ENCODE data around the gene SOCS1.

SOCS1 gene

DNA sequence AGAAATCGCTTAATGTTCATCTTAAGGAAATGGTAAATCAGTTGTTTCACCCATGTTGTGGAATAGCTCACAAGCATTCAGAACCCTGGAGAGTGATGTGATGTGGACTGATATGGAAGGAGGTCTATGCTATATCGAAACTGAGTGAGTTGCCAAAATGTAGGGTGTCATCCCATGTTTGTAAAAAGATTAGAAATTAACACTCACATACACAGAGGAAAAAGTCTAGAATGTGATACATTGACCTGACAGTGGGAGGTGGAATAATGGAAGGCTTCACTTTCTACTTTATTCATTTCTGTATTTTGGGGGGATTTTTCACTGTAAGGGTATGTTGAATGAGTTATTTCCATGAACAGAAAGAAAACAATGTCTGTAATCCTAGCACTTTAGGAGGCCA, 29.8 kb upstream of the SOCS1 start:
- DNase-seq (ENCODE audit: low read depth in 2 of 2) = no peak

DNA sequence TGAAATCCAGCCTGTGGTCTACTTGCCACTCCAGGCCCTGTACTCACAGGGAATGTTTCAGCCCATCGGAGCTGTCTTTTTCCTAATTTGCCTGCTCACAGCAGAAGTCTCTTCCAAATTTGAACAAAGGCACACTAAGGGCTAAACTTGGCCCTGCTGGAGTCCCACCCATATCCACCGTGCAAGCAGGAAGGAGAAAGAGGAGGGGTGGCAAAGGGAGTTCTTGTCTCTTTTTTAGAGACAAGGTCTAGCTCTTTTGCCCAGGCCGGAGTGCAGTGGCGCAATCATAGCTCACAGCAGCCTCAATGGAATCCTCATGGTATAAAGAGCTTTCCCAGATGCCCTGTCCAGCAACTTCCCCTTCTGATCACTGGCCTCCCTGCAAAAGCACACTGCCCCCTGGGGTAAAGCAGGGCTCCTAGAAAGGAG, 27.8 kb upstream of the SOCS1 start:
- DNase-seq (ENCODE audit: low read depth in 2 of 2) = no peak

GRCh38 chr16:11280616-11281522, 24.9 kb upstream of the SOCS1 start, which contains the start of gene PRM1:
Gene PRM1, minus strand, starts transcription at chr16:11281330. Its CDS starts 92 bp downstream, at chr16:11281238.
- no peak for DNase-seq (ENCODE audit: low read depth in 2 of 2)

DNA sequence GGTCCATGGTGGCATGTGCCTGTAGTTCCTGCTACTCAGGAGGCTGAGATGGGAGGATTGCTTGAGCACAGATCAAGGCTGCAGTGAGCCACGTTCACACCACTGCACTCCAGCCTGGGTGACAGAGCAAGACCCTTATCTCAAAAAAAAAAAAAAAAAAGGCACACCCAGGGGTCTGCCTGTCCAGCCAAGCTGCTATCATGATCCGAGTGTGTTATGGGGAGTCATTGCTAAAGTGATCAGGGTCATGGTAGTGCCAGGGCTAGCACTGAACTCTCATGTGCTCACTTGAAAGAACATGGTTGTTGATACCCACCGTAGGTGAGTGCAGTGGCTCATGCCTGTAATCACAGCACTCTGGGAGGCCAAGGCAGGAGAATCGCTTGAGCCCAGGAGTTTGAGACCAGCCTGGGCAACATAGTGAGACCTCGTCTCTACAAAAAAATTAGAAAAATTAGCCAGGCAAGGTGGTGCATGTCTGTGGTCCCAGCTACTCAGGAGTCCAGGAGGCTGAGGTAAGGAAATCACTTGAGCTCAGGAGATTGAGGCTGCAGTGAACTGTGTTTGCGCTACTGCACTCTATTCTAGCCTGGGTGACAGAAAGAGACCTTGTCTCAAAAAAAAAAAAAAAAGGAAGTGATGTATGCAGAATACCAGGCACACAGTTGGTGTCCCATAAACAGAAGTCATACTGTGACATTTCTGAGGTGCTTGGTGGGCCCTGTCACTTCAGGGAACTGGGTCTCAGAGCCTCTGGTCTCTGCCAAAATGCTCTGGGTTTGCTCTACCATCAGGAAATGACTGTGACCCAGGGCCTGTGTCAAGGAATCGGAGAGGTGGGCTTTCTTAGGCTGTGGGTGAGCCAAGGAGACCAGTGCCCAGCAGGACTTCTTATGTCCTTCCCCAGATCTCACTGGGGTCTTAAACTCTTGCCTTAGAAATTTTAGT, 23.0 kb upstream of the SOCS1 start:
- DNase-seq (ENCODE audit: low read depth in 2 of 2) = no peak

DNA sequence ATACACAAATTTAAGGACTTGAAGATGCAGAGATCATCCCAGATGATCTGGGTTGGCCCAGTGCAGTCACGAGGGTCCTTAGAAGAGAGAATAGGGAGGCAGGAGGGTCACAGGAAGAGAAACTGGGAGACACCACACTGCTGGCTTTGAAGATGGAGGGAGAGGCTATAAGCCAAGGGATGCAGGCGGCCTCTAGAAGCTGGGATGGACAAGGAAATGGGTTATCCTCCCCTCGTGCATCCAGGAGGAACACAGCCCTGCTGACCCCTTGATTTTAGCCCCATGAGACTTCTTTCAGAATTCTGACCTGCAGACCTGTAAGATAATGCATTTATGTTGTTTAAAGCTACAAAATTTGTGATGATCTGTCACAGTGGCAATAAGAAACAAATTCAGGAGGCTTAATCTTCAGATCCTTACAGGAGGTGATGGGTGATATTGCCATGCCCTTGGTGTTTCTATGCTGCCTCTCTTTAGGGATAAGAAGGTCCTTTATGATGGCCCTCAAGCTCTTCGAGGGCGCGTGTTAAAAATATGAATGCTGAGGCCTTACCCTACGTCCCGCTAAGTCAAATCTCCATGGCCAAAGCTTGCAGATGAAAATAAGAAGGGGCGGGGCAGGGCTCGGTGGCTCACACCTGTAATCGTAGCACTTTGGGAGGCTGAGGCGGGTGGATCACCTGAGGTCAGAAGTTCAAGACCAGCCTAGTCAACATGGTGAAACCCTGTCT, 21.8 kb upstream of the SOCS1 start:
- no peak for DNase-seq (ENCODE audit: low read depth in 2 of 2)

- no peak for DNase-seq (ENCODE audit: low read depth in 2 of 2)
Measured at GRCh38 chr16:11276896-11277593, 21.0 kb upstream of the SOCS1 start.

- DNase-seq (ENCODE audit: low read depth in 2 of 2) = no peak
Measured at GRCh38 chr16:11276143-11276895, 20.3 kb upstream of the SOCS1 start, which contains the start of gene PRM2. Gene PRM2, minus strand, starts transcription at chr16:11276480. Its CDS starts 110 bp downstream, at chr16:11276370.

DNA sequence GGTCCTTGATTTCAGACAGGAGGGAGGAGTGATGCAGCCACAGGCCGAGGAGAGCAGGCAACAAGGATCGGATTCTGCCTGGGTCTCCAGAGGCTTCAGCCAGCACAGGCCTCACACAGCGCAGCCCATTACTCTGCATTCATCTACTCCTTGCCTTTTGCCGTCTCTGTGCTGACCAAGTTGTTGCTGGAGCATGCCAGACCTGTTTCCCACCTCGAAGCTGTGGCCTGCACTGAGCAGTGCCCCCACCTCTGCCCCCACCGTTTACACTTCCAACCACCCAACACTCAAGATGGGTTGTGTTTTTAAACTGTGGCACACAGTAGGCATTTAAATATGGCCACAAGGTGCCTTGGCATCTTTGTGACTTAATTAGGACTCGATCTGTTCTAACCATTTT, 19.0 kb upstream of the SOCS1 start:
- DNase-seq (ENCODE audit: low read depth in 2 of 2) = no peak

- DNase-seq (ENCODE audit: low read depth in 2 of 2) = no peak
Measured at GRCh38 chr16:11273721-11274324, 17.8 kb upstream of the SOCS1 start.

DNA sequence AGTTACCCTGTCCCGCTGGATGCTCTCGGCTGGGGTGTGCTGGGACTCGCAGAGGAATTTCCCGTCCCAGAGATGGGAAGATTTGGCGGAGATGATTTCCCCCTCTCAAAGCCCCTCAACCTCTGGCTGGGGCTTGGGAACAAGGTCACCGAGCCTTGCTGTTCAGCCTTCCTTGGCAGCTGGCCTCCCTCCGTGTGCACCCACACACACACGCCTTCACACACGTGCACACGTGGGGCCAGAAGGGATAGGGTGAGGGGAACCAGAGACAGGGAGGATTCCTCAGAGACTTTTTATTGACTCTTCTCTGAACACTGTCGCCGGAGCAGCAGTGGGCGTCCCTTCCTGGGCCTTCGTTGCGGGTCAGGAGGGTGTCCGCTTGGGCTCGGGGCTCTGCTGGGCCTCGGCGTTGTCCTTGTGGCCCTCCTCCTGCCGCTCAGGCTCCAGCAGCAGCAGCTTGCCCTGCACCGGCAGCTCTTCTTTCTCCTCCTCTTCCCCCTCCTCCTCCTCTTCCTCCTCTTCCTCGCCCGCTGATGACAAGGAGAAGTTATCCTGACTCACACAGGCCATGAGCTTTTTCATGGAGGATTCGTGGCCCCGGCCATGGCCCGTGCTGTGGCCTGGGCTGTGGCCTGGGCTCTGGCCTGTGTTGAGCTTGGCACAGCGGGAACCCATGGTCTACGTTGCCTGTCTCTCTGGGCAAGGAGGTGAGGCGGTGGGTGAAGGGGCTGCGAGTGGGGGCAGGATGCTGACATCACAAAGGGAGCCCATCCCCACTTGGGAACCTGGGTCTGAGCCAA, 17.1 kb upstream of the SOCS1 start, which contains the start of gene PRM3:
PRM3 (minus strand) TSS at position 709 of the 800 bp plus-strand sequence; CDS start at position 675, 34 bp downstream.
- no peak for DNase-seq (ENCODE audit: low read depth in 2 of 2)

GRCh38 chr16:11272484-11272883, 16.5 kb upstream of the SOCS1 start:
- no peak for DNase-seq (ENCODE audit: low read depth in 2 of 2)

DNA sequence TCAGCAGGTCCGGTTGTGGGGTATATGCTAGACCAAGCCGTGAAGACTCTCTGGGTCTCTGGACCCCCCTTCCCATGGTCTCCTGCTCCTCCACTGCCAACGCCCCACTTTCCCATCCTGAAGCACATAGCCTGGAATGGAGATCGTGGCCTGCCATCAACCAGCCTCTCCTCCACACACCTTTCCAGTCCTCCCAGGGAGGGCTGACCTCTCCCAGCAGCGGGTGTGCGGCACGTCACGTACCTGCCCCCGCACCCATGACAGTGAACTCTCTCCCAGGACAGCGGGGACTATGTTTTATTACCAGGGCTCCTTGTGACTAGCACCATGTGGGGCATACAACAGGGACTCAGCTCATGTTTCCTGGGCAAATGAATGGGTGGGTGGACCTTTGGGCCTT, 15.6 kb upstream of the SOCS1 start:
- DNase-seq (ENCODE audit: low read depth in 2 of 2) = no peak

- no peak for DNase-seq (ENCODE audit: low read depth in 2 of 2)
Measured at GRCh38 chr16:11270602-11271162, 14.7 kb upstream of the SOCS1 start.

DNA sequence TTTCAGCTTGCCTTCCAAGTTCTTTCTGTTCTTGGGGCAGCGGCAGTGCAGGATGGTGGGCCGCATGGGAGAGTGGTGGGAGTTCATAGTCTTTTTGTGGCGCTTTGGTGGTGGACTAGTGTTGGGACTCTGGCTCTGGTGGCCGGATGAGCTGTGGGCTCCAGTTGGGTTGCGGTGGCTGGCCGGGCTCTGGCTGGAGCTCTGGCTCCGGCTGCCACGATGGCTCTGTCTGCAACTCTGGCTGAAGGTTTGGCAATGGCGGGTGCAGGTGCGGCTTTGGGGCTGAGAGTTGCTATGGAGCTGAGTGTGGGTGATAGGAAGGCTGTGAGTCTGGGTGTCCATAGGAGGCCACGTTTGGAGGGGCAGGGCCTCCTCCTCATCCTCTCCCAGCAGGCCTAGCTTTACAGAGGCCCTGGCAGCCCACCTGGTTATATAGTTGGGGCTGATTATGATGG, 12.9 kb upstream of the SOCS1 start, which contains the start of gene TNP2:
TNP2 (minus strand) TSS at position 405 of the 455 bp plus-strand sequence; CDS start at position 342, 63 bp downstream.
- DNase-seq (ENCODE audit: low read depth in 2 of 2) = no peak

DNA sequence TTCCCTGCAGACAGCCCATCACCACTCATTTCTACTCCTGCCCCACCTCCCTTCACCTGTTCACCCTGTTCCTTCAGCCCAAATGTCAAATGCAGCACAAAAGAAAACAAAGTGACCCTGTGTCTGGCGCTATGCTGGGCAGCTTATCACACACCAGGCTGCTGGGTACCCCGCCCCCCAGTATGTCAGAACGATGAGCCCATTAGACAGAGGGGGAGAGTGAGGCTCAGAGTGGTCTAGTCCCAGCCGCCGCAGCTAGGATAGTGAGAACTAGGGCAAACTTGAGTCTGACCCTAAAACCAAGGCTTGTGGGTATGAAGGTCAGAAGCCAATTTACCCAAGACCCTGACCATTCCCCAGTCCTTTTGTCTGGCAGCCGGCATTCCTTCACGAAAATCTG, 9.1 kb upstream of the SOCS1 start:
- DNase-seq (ENCODE audit: low read depth in 2 of 2) = no peak

DNA sequence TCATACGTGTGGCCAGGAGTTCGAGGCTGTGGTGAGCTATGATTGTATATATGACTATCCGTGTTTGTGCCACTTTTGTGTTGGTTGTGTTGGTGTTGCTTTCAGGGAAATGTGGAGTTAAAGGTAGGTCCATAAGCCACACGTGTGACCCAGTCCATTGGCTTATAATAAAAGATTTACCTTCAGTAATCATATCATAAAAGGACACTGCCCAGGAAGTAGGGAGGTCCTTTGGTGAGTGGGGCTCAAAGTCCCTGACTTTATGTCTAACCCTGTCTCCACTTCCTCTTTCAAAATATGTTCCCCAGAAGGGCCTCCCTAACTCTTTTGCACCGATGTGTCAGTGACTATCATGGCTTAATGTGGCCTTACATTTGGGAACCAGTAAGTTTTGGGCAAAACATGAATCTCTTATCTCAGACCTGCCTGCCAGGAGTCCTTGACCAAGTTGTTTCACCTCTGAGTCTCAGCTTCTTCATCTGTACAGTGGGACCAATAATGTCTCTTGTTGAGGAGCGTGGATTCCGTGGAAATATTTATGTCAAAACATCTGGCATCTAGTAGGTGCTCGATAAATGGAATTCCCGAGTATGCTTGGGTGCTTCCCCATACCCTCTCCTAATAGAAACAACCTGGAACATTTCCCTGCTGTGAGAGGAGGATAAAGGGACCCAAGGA, 8.3 kb upstream of the SOCS1 start:
- DNase-seq (ENCODE audit: low read depth in 2 of 2) = no peak

GRCh38 chr16:11263737-11264136, 7.7 kb upstream of the SOCS1 start:
- DNase-seq (ENCODE audit: low read depth in 2 of 2) = no peak

- no peak for DNase-seq (ENCODE audit: low read depth in 2 of 2)
Measured at GRCh38 chr16:11262915-11263314, 6.9 kb upstream of the SOCS1 start.

Measured in stimulated activated CD4-positive, alpha-beta T cell treated with anti-CD3 and anti-CD28 coated beads, Interleukin-1b, Interleukin-23, amount 100 ng/mL, for 1 hour (primary cell).